NCI-H82 treated with DMSO at 0.1 percent for 48 hours (cell line): Measurements from ENCODE around the gene TCF12.
"Not testable (repeated sequence)": the region's sequence is repeated elsewhere in the genome, so short reads cannot be mapped to it uniquely, and the experiment has no call there.

ENCODE experiments used
- DNase-seq: peaks from one replicate; lab custom pipeline; 2025; ENCODE audit not compliant: unreplicated experiment; lab: John Stamatoyannopoulos, UW

The TCF12 gene

GRCh38 chr15:56915888-56916287 is 2.6 kb upstream of the TCF12 start:
- no peak for DNase-seq

DNA sequence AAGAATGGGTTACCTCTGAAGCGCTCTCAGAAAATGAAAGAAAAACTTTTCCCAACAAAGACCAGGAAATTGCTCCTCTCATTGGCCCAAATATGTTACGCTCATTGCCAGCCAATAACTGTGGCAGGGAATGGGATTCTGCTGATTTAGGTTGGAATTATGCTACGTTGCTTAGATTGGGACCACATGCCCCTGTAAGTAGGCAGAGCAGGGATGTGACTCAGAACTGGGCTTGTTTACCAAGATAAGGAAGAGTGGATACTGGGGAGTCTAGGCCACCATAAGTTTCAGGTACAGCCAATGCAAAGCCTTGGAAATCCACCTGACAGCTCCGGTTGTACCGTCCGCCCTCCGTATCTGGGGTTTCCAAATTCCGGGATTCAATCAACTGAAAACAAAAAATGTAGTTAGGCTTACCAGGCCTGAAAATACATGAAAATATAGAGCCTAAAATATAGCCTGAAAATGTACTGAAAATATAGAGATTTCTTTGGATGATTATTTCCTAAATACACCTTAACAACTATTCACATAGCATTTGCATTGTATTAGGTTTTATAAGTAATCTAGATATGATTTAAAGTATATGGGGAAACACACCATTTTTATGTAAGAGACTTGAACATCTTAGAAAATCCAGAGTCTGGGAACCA is 1.5 kb upstream of the TCF12 start:
- DNase-seq, result no peak

GRCh38 chr15:56917652-56918045 is 795 bp upstream of the TCF12 start:
- DNase-seq, result no peak

- no peak for DNase-seq
These were observed 676 bp downstream of the TCF12 start for GRCh38 chr15:56919031-56919608.

DNA sequence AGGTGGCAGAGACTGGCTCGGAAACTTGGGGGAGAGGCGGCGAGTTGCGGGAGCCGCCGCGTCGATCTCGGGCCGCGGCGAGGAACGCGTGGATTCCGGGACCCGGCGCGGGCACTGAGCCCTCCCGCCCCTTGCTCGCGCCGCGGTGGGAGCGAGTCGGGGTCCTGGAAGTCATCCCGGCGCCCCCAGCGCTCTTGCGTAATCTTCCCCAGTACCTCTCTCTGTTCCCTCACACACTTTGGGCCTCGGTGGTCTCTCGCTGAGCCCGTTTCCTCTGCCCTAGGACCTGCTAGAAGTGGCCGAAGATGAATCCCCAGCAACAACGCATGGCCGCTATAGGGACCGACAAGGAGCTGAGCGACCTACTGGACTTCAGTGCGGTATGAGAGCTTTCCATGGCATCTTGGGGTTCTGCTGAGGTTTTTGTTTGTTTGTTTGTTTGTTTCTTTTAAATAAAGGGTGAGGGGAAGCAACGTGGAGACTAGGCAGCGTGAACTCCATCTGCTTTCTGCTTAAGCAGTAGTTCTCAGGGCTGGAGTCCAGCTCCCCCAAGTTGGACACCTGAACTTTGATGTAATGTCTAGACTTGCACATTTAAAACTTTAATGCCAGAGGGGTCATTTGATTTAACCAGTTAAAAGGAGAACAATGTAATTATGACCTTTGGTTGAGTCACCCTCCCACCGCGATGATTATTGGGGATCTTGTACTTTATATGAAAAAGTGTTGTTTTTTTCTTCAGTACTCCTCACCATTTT is 1.3 kb downstream of the TCF12 start:
- DNase-seq, result no peak

- DNase-seq, result no peak
These were observed 1.9 kb downstream of the TCF12 start for GRCh38 chr15:56920367-56920627.

DNA sequence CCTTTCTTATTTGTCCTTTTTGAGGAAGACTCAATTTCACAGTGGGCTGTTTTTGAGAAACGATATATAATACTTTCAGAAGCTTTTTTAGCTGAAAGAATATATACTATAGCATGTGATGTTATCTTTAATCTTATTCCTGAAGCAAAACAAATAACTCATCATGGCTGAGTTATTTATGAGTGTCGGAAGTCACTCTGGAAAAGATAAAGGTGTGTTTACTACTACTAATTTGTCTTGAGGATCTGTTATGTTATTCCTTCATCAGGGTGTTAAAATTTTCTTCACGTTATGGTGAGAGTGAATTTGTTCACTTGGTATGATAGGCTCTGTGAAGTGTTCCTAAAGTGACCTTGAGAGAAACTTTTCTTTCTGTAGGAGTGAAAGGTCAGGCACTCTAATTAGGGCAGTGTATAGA is 4.7 kb downstream of the TCF12 start:
- DNase-seq, result no peak

DNA sequence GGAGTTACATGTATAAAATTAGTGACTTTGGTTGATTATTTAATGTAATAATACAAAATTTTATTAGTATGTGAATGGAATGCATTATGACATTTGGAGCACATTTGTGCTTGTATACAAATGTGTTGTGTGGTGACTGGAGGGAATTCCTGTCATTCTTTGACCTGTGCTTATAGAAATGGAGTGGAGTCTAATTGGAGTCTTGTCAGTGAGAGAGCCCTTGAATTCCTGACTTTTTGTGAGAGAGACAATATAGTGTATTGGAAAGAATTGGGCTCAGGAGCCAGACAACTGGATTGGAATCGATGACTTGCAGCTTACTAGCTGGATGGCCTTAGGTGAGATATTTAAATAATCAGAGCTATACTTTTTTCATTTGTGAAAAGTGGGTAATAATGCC is 9.4 kb downstream of the TCF12 start:
- DNase-seq, result no peak

- DNase-seq, result no peak
These were observed 11.0 kb downstream of the TCF12 start for GRCh38 chr15:56929399-56929798.

DNA sequence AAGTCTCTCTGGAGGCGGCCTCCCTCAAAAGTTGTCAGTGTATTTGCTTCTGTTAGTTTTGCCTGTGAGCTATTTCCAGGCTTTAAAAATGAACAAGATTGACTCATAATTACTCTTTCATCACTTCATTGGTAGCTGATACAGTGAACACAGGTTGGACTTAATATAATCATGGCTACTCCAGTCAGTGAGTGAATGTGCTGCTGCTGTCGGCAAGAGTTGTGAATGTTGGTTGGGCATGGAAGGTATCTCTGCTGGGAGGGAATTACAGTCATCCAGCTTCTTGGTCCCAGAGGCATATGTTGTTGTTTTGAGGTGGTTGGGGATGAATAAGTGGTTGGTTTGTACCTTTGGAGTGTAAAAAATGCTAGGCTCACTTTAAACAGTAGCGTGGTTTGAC is 11.5 kb downstream of the TCF12 start:
- DNase-seq, result no peak

GRCh38 chr15:56930669-56931313 is 12.3 kb downstream of the TCF12 start:
- no peak for DNase-seq

- no peak for DNase-seq
These were observed 13.4 kb downstream of the TCF12 start for GRCh38 chr15:56931639-56932508.

GRCh38 chr15:56932509-56932868 is 14.0 kb downstream of the TCF12 start:
- not testable (repeated sequence) for DNase-seq

DNA sequence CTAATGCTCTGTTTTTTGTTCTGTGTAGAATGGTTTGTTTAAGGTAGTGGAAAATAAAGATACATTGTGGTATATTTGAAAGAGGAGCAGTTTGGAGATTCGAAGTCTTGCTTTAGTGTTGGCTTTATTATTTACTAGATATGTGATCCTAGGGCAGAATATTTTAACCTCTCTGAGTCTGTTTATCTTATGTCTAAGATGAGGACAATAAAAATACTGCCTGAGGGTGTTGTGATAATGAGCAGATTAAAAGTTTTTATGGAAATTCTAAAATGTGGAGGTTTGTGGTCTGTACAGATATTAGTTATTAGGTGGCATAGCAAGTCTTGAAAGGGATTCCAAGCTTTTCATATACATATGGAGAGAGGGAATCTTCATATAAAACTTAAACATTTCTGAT is 15.0 kb downstream of the TCF12 start:
- no peak for DNase-seq

DNA sequence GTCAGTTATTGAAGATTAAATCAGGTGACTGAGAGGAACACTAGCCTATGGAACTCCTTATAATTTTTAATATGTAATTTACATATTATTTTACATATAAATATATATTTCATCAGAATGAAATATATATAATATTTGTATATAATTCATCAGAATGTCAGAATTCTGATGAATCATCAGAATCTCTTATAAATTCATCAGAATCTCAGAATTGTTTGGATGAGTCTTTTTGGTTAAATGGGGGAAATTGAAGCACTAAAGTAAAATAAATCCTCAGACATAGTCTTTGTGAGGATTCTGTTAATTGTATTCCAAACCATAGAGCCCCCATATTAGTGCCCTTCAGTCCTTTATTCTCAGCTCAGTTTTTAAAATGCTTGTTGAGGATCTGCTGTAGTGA is 15.4 kb downstream of the TCF12 start:
- no peak for DNase-seq

DNA sequence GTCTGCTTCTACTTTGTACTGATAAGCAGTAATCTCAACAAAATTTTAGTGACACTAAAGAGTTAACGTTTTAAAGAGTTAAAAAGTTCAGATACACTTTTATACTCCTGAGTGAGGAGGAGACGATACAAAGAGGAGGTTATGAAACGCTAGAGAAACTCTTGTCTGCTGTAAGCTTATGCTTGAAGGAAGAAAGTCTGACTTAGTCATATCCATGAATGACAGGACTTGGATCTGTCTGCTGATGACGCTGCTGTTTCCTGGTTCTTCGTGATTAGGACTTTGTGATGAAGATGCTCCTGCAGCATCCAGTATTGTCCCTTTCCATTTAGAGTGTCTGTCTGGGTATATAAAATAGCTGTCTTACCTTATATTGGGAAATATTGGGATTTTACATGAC is 15.8 kb downstream of the TCF12 start:
- DNase-seq, result no peak

GRCh38 chr15:56936929-56937328 is 18.5 kb downstream of the TCF12 start:
- no peak for DNase-seq

DNA sequence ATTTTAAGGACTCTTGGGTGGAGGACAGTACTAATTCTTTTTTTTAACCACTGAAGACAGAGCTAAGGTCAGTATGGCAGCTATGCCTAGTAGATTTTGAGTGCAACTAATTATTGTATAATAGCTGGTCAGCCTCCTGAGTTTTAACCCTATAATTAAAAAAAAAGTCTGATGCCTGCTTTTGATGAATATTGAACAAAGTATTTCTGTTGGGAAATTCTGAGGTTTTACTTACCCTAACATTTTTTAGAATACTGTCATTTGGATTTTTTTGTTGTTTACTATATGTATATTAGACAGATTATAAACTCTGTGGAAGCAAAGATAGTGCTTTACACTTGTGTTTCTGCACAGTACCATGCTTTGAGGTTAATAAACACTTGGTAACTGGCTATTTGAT is 20.8 kb downstream of the TCF12 start:
- DNase-seq, result no peak

DNA sequence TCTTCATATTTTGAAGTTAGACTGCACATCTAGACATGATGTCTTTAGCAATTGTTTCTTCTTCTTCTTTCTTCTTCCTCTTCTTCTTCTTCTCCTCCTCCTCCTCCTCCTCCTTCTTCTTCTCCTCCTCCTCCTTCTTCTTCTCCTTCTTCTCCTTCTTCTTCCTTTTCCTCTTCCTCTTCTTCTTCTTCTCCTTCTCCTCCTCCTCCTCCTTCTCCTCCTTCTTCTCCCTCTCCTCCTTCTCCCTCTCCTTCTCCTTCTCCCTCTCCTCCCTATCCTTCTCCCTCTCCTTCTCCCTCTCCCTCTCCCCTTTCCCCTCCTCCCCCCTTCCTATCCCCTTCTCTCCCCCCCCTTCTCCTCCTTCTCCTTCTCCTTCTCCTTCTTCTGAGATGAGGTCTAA is 21.9 kb downstream of the TCF12 start:
- DNase-seq, result no peak

GRCh38 chr15:56942118-56942517 is 23.7 kb downstream of the TCF12 start:
- no peak for DNase-seq

GRCh38 chr15:56943403-56943802 is 25.0 kb downstream of the TCF12 start:
- no peak for DNase-seq
